DMS114 treated with DMSO at 0.1 percent for 48 hours (cell line): ENCODE data around the gene VAV2.

Experiments
- DNase-seq: peaks from one replicate; lab custom pipeline; 2025; ENCODE audit not compliant: unreplicated experiment; lab: John Stamatoyannopoulos, UW

The VAV2 gene

GRCh38 chr9:133982971-133983720 is 9.0 kb downstream of the VAV2 start:
- DNase-seq: no peak

GRCh38 chr9:133981958-133982681 is 10.0 kb downstream of the VAV2 start:
- DNase-seq: no peak

GRCh38 chr9:133981589-133981957 is 10.6 kb downstream of the VAV2 start:
- no peak for DNase-seq

- DNase-seq: no peak
Observed at GRCh38 chr9:133980864-133981588, 11.1 kb downstream of the VAV2 start.

- no peak for DNase-seq
Observed at GRCh38 chr9:133979921-133980863, 11.9 kb downstream of the VAV2 start.

- DNase-seq: no peak
Observed at GRCh38 chr9:133979273-133979920, 12.7 kb downstream of the VAV2 start.

GRCh38 chr9:133978899-133979272 is 13.2 kb downstream of the VAV2 start:
- no peak for DNase-seq

GRCh38 chr9:133978226-133978898 is 13.8 kb downstream of the VAV2 start:
- DNase-seq: no peak

GRCh38 chr9:133977421-133978201 is 14.5 kb downstream of the VAV2 start:
- no peak for DNase-seq

GRCh38 chr9:133976887-133977286 is 15.2 kb downstream of the VAV2 start:
- DNase-seq: no peak

- DNase-seq: no peak
Observed at GRCh38 chr9:133976191-133976861, 15.8 kb downstream of the VAV2 start.

GRCh38 chr9:133975511-133975910 is 16.6 kb downstream of the VAV2 start:
- no peak for DNase-seq

- no peak for DNase-seq
Observed at GRCh38 chr9:133974631-133975341, 17.3 kb downstream of the VAV2 start.

GRCh38 chr9:133973791-133974630 is 18.1 kb downstream of the VAV2 start:
- DNase-seq: no peak

GRCh38 chr9:133973111-133973790 is 18.9 kb downstream of the VAV2 start:
- DNase-seq: no peak
